Neuronal stem cell (in vitro differentiated cells): ENCODE measurements around the gene MAP1LC3B2. TPM values are rescaled to one million over a fixed set of nuclear protein-coding genes. Genes with fewer than 3 reads are reported as not detected.

ENCODE experiments used
- DNase-seq: peaks from one replicate; pipeline ENCODE4 v3.0.0-alpha.2; 2013; ENCODE audit warnings: low spot score
- H2AFZ ChIP-seq: one replicate; pipeline ENCODE4 v1.6.1; 2013; ENCODE audit warnings: mild to moderate bottlenecking, low read length, inconsistent platforms
- H2AK5ac ChIP-seq: 2 replicates; pipeline ENCODE4 v1.6.1; 2013; ENCODE audit warnings: low read depth, mild to moderate bottlenecking, inconsistent platforms, low read length, moderate library complexity, mixed read lengths
- H2BK120ac ChIP-seq: 2 replicates; pipeline ENCODE4 v1.6.1; 2013; ENCODE audit warnings: low read depth, mild to moderate bottlenecking, inconsistent platforms, low read length, moderate library complexity, mixed read lengths
- H2BK12ac ChIP-seq: one replicate; pipeline ENCODE4 v1.6.1; 2013; ENCODE audit warnings: low read length, inconsistent platforms
- H2BK15ac ChIP-seq: 2 replicates; pipeline ENCODE4 v1.6.1; 2013; ENCODE audit warnings: mild to moderate bottlenecking, low read length, inconsistent platforms, mixed read lengths
- H2BK5ac ChIP-seq: one replicate; pipeline ENCODE4 v1.6.1; 2013; ENCODE audit warnings: inconsistent platforms, mild to moderate bottlenecking, low read length, moderate library complexity
- H3K14ac ChIP-seq: one replicate; pipeline ENCODE4 v1.6.1; 2013; ENCODE audit warnings: low read length, inconsistent platforms
- H3K18ac ChIP-seq: 2 replicates; pipeline ENCODE4 v1.6.1; 2013; ENCODE audit warnings: low read length, inconsistent platforms
- H3K23ac ChIP-seq: 2 replicates; pipeline ENCODE4 v1.6.1; 2013; ENCODE audit warnings: low read depth, mild to moderate bottlenecking, mixed read lengths, low read length, inconsistent platforms; ENCODE audit not compliant: poor library complexity
- H3K27ac ChIP-seq: replicated peaks from 3 replicates; pipeline ENCODE4 v1.5.1; 2013; ENCODE audit warnings: low read length, inconsistent platforms
- H3K27me3 ChIP-seq, 3 experiments: 2 replicates each; pipeline ENCODE4 v1.6.1; 2013; ENCODE audit warnings: low read length in 3 of 3, mild to moderate bottlenecking in 2 of 3, inconsistent platforms in 1 of 3, low read depth in 1 of 3, mixed read lengths in 1 of 3, moderate library complexity in 1 of 3; ENCODE audit not compliant: control insufficient read depth in 3 of 3, insufficient read depth in 3 of 3
- H3K36me3 ChIP-seq, 2 donors: replicated peaks in 1 of 2; 2 replicates each; pipeline ENCODE4 v1.6.1; 2013; ENCODE audit warnings: low read length in 2 of 2; ENCODE audit not compliant: control insufficient read depth in 2 of 2, insufficient read depth in 2 of 2
- H3K4ac ChIP-seq: 2 replicates; pipeline ENCODE4 v1.6.1; 2013; ENCODE audit warnings: inconsistent platforms, mild to moderate bottlenecking, low read length, moderate library complexity
- H3K4me1 ChIP-seq, 2 donors: 1 replicate in 1 of 2; 2 replicates in 1 of 2; pipeline ENCODE4 v1.6.1; 2013; ENCODE audit warnings: low read length in 2 of 2, low read depth in 1 of 2; ENCODE audit not compliant: control insufficient read depth in 2 of 2, insufficient read depth in 1 of 2
- H3K4me2 ChIP-seq: one replicate; pipeline ENCODE4 v1.6.1; 2013; ENCODE audit warnings: mild to moderate bottlenecking, low read length, inconsistent platforms; ENCODE audit not compliant: insufficient read depth, poor library complexity, severe bottlenecking
- H3K4me3 ChIP-seq, 2 donors: 2 replicates each; pipeline ENCODE4 v1.5.1; 2013; ENCODE audit warnings: low read length in 2 of 2, mild to moderate bottlenecking in 2 of 2, inconsistent platforms in 1 of 2, moderate library complexity in 1 of 2
- H3K79me1 ChIP-seq: one replicate; pipeline ENCODE4 v1.6.1; 2013; ENCODE audit warnings: low read depth, mild to moderate bottlenecking, inconsistent platforms, low read length, moderate library complexity
- H3K9ac ChIP-seq: one replicate; pipeline ENCODE4 v1.6.1; 2013; ENCODE audit warnings: mild to moderate bottlenecking, low read depth, low read length, inconsistent platforms; ENCODE audit not compliant: poor library complexity
- H3K9me3 ChIP-seq, 2 donors: replicated peaks in 1 of 2; 2 replicates each; pipeline versions ENCODE3 to v1.6.1; 2013; ENCODE audit warnings: low read length in 2 of 2, mild to moderate bottlenecking in 2 of 2, inconsistent platforms in 1 of 2, low read depth in 1 of 2, mixed read lengths in 1 of 2, moderate library complexity in 1 of 2; ENCODE audit not compliant: control insufficient read depth in 2 of 2, insufficient read depth in 1 of 2
- H4K8ac ChIP-seq: one replicate; pipeline ENCODE4 v1.6.1; 2013; ENCODE audit warnings: low read depth, mild to moderate bottlenecking, inconsistent platforms, low read length, moderate library complexity
- H4K91ac ChIP-seq: one replicate; pipeline ENCODE4 v1.6.1; 2013; ENCODE audit warnings: low read length, low read depth, mild to moderate bottlenecking, inconsistent platforms; ENCODE audit not compliant: poor library complexity
- WGBS, 2 donors: extraction: QIAGEN DNeasy Blood & Tissue Kit; methylation state at CpG; one replicate each; pipeline ENCODE4 v1.1.7; 2013; ENCODE audit warnings: missing lambda C conversion rate in 2 of 2, mixed read lengths in 1 of 2; ENCODE audit not compliant: insufficient read length in 2 of 2, insufficient replicate concordance in 1 of 2; ENCODE audit errors: extremely low coverage in 2 of 2; 5-methylcytosine and 5-hydroxymethylcytosine counted together
- polyA plus RNA-seq, 2 experiments: library from polyadenylated mRNA; stranded (reverse); fragments of 200-250 nt; gene quantifications; one replicate each; pipeline ENCODE4 v1.2.3, GENCODE V29; 2013

The MAP1LC3B2 gene
- polyA plus RNA-seq (2013, experiment 1 of 2), result 1.5 TPM
- 1.5 TPM for polyA plus RNA-seq (2013, experiment 2 of 2)

GRCh38 chr12:116559162-116559935 is at the start of gene MAP1LC3B2:
Gene MAP1LC3B2, plus strand, starts transcription at chr12:116559381. Its CDS starts 16,562 bp downstream, at chr12:116575943.
- no peaks in the 10 kb centered on the region for H3K9me3 ChIP-seq
- peak within 1 kb of the TSS; percentile 49 for H2AK5ac ChIP-seq
- peak within 1 kb of the TSS; percentile 91 for H3K18ac ChIP-seq
- peaks cover 0 to 11% of the 10 kb centered on the region in 2 donors for H3K4me1 ChIP-seq
- no peak within 1 kb of the TSS for H3K4ac ChIP-seq
- H3K14ac ChIP-seq, result peak within 1 kb of the TSS; percentile 21
- peak within 1 kb of the TSS; percentile 59 for H2BK12ac ChIP-seq
- no peak within 1 kb of the TSS for H2BK15ac ChIP-seq
- peak within 1 kb of the TSS; percentile 96 for H2BK5ac ChIP-seq
- no peak for DNase-seq
- no peak within 1 kb of the TSS for H3K9ac ChIP-seq
- H3K4me2 ChIP-seq, result no peak within 1 kb of the TSS
- no peaks in the 10 kb centered on the region for H3K27me3 ChIP-seq
- no CpG with 5 or more reads among the region's 19 CpGs for WGBS, 2 donors
- H3K27ac ChIP-seq, result peak within 1 kb of the TSS; percentile 80
- H2AFZ ChIP-seq, result peak within 1 kb of the TSS; percentile 85
- H3K36me3 ChIP-seq, result no peaks in the 10 kb centered on the region
- peak within 1 kb of the TSS; percentile 32 for H3K23ac ChIP-seq
- H4K91ac ChIP-seq, result no peak within 1 kb of the TSS
- H2BK120ac ChIP-seq, result no peak within 1 kb of the TSS
- no peak within 1 kb of the TSS for H4K8ac ChIP-seq
- no peak within 1 kb of the TSS for H3K4me3 ChIP-seq
- no peaks in the 10 kb centered on the region for H3K79me1 ChIP-seq

- no peak overlapping the region for H3K27ac ChIP-seq
- H3K79me1 ChIP-seq, result no peaks in the 10 kb centered on the region
- no peak overlapping the region for H3K4me3 ChIP-seq
- H3K23ac ChIP-seq, result no peak overlapping the region
- H3K4ac ChIP-seq, result no peak overlapping the region
- H3K4me1 ChIP-seq, result peaks cover 0 to 1% of the 10 kb centered on the region in 2 donors
- WGBS, 2 donors, result no CpG with 5 or more reads among the region's 8 CpGs
- peaks cover 0 to 2% of the 10 kb centered on the region in 2 donors for H3K9me3 ChIP-seq
- H2BK15ac ChIP-seq, result no peak overlapping the region
- peaks cover 0 to 2% (median 1%) of the 10 kb centered on the region in 3 experiments for H3K27me3 ChIP-seq
- no peak overlapping the region for H3K14ac ChIP-seq
- H2BK5ac ChIP-seq, result no peak overlapping the region
- no peaks in the 10 kb centered on the region for H3K36me3 ChIP-seq
- no peak overlapping the region for H4K91ac ChIP-seq
- no peak overlapping the region for H3K4me2 ChIP-seq
- no peak for DNase-seq
- H3K18ac ChIP-seq, result no peak overlapping the region
- H3K9ac ChIP-seq, result no peak overlapping the region
- H2AK5ac ChIP-seq, result no peak overlapping the region
- H2BK12ac ChIP-seq, result no peak overlapping the region
- no peak overlapping the region for H2BK120ac ChIP-seq
- H4K8ac ChIP-seq, result no peak overlapping the region
- H2AFZ ChIP-seq, result no peak overlapping the region
Measured at GRCh38 chr12:116513944-116514343, 45.2 kb upstream of the MAP1LC3B2 start.

- no peak for DNase-seq
- Histone ChIP-seq H3K79me1 (no peaks in the 10 kb centered on the region), H3K27ac (no peak overlapping the region), H2BK15ac (no peak overlapping the region), H3K4me1 (peaks cover 0 to 1% of the 10 kb centered on the region in 2 donors), H2AK5ac (no peak overlapping the region), H2AFZ (no peak overlapping the region), H2BK5ac (no peak overlapping the region), H2BK120ac (no peak overlapping the region), H3K18ac (no peak overlapping the region), H3K4ac (no peak overlapping the region), H3K36me3 (no peaks in the 10 kb centered on the region), H4K8ac (no peak overlapping the region), H3K14ac (no peak overlapping the region), H3K9me3 (peaks cover 0 to 2% of the 10 kb centered on the region in 2 donors), H3K23ac (no peak overlapping the region), H4K91ac (no peak overlapping the region), H2BK12ac (no peak overlapping the region), H3K4me3 (no peak overlapping the region), H3K4me2 (no peak overlapping the region), H3K27me3 (no peaks in the 10 kb centered on the region), H3K9ac (no peak overlapping the region)
- WGBS, 2 donors, result no CpG with 5 or more reads among the region's 4 CpGs
Measured at GRCh38 chr12:116515684-116516083, 43.5 kb upstream of the MAP1LC3B2 start.

GRCh38 chr12:116516657-116517056 is 42.5 kb upstream of the MAP1LC3B2 start:
- Histone ChIP-seq H3K4ac (no peak overlapping the region), H4K91ac (no peak overlapping the region), H4K8ac (no peak overlapping the region), H3K4me1 (peaks cover 0 to 8% of the 10 kb centered on the region in 2 donors), H2BK5ac (no peak overlapping the region), H3K27ac (no peak overlapping the region), H2BK120ac (no peak overlapping the region), H3K4me2 (no peak overlapping the region), H3K4me3 (no peak overlapping the region), H2AK5ac (peak overlapping the region; percentile 6), H2BK12ac (no peak overlapping the region), H2AFZ (no peak overlapping the region), H3K14ac (no peak overlapping the region), H3K79me1 (no peaks in the 10 kb centered on the region), H2BK15ac (no peak overlapping the region), H3K36me3 (no peaks in the 10 kb centered on the region), H3K23ac (no peak overlapping the region), H3K9ac (no peak overlapping the region), H3K18ac (peak overlapping the region; percentile 9), H3K27me3 (peaks cover 0 to 3% (median 0%) of the 10 kb centered on the region in 3 experiments), H3K9me3 (peaks cover 0 to 2% of the 10 kb centered on the region in 2 donors)
- no peak for DNase-seq
- WGBS, 2 donors, result no CpG with 5 or more reads among the region's 11 CpGs
